OCI-LY3 (cell line): ENCODE data around the gene MPV17L2.

ENCODE experiments used
- H2AFZ ChIP-seq: fragments of 200-600, 300-600 bp; shearing (Covaris generic); 2 replicates; pipeline ENCODE4 v1.6.0; 2014; ENCODE audit warnings: antibody characterized with exemption, low read depth, low read length
- H3K27ac ChIP-seq: fragments of 200-600, 300-600 bp; sonication (generic); 2 replicates; pipeline ENCODE4 v1.5.1; 2014; ENCODE audit warnings: mild to moderate bottlenecking, low read length, moderate library complexity, mixed read lengths
- H3K27me3 ChIP-seq: fragments of 200-600, 300-600 bp; sonication (generic); 2 replicates; pipeline ENCODE4 v1.6.1; 2014; ENCODE audit warnings: low read depth, low read length, mixed read lengths
- H3K36me3 ChIP-seq: fragments of 200-600, 300-600 bp; sonication (generic); replicated peaks from 2 replicates; pipeline ENCODE3; 2014; ENCODE audit warnings: low read depth, low read length, mixed read lengths
- H3K4me1 ChIP-seq: fragments of 300-600, 200-600 bp; sonication (generic); 2 replicates; pipeline ENCODE4 v1.6.1; 2014; ENCODE audit warnings: low read length, mixed read lengths
- H3K4me2 ChIP-seq: fragments of 200-600, 300-600 bp; sonication (generic); 2 replicates; pipeline ENCODE4 v1.6.1; 2014; ENCODE audit warnings: low read length, mixed read lengths
- H3K4me3 ChIP-seq: fragments of 300-600, 200-600 bp; sonication (generic); 2 replicates; pipeline ENCODE4 v1.5.1; 2014; ENCODE audit warnings: antibody characterized with exemption, mild to moderate bottlenecking, low read length, moderate library complexity
- H3K79me2 ChIP-seq: fragments of 300-600, 200-600 bp; shearing (Covaris generic); 2 replicates; pipeline ENCODE4 v1.6.1; 2014; ENCODE audit warnings: mild to moderate bottlenecking, low read length, mixed read lengths
- H3K9ac ChIP-seq: fragments of 300-600, 200-600 bp; shearing (Covaris generic); 2 replicates; pipeline ENCODE4 v1.6.0; 2014; ENCODE audit warnings: mild to moderate bottlenecking, low read length, moderate library complexity
- H3K9me3 ChIP-seq: fragments of 200-600, 300-600 bp; shearing (Covaris generic); 2 replicates; pipeline ENCODE4 v1.6.1; 2014; ENCODE audit warnings: low read length, mixed read lengths; ENCODE audit not compliant: insufficient read depth
- H4K20me1 ChIP-seq: fragments of 200-600, 300-600 bp; sonication (generic); 2 replicates; pipeline ENCODE4 v1.6.1; 2016; ENCODE audit warnings: low read length, mixed read lengths; ENCODE audit not compliant: insufficient read depth
- EZH2phosphoT487 ChIP-seq: fragments of 200-600 bp; shearing (Covaris generic); IDR thresholded peaks from 2 replicates; pipeline ENCODE4 v1.6.1; 2018; ENCODE audit warnings: antibody characterized with exemption, mixed run types, low read depth
- TF ChIP-seq, protein P1 (sequence below): fragments of 200-600, 300-600 bp; sonication (generic); IDR thresholded peaks from 2 replicates; pipeline ENCODE4 v1.5.1; 2014; ENCODE audit warnings: antibody characterized with exemption, low read length, low read depth

MPV17L2 gene

DNA sequence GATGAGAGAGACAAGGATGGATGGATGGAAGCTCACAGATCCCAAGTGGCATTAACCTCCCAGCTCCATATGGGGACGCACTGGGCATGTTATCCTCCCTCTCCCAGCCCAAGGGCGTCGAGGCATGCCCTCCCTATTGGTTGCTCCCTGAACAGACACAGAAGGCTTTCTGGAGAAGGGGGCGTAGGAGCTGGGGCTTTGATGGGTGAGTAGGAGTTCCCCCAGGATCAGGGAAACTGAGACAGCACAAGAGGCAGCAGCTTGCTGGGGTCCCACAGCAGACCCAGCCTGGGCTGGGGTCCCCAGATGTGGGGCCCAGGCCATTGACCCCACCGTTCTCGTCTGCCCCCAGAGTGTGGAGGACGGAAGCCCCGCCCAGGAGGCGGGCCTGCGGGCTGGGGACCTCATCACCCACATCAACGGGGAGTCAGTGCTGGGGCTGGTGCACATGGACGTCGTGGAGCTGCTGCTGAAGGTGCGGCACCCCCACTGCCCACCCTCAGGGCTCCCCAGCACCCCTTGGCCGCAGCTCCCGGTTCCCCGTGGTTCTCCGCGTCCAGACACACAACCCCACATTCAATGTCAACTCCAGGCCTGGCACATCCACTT, 47.5 kb upstream of the MPV17L2 start:
- no peak overlapping the region for H2AFZ ChIP-seq
- no peak overlapping the region for H3K9ac ChIP-seq
- no peaks in the 10 kb centered on the region for H3K9me3 ChIP-seq
- no peaks in the 10 kb centered on the region for H3K4me1 ChIP-seq
- H3K27ac ChIP-seq = no peak overlapping the region
- H4K20me1 ChIP-seq = no peaks in the 10 kb centered on the region
- TF ChIP-seq EZH2phosphoT487 = no peak
- TF ChIP-seq, protein P1, sequence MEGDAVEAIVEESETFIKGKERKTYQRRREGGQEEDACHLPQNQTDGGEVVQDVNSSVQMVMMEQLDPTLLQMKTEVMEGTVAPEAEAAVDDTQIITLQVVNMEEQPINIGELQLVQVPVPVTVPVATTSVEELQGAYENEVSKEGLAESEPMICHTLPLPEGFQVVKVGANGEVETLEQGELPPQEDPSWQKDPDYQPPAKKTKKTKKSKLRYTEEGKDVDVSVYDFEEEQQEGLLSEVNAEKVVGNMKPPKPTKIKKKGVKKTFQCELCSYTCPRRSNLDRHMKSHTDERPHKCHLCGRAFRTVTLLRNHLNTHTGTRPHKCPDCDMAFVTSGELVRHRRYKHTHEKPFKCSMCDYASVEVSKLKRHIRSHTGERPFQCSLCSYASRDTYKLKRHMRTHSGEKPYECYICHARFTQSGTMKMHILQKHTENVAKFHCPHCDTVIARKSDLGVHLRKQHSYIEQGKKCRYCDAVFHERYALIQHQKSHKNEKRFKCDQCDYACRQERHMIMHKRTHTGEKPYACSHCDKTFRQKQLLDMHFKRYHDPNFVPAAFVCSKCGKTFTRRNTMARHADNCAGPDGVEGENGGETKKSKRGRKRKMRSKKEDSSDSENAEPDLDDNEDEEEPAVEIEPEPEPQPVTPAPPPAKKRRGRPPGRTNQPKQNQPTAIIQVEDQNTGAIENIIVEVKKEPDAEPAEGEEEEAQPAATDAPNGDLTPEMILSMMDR = no peak
- H3K79me2 ChIP-seq = no peaks in the 10 kb centered on the region
- H3K4me3 ChIP-seq = no peak overlapping the region
- H3K4me2 ChIP-seq = no peak overlapping the region
- peaks cover 53% of the 10 kb centered on the region for H3K36me3 ChIP-seq
- H3K27me3 ChIP-seq = no peaks in the 10 kb centered on the region

DNA sequence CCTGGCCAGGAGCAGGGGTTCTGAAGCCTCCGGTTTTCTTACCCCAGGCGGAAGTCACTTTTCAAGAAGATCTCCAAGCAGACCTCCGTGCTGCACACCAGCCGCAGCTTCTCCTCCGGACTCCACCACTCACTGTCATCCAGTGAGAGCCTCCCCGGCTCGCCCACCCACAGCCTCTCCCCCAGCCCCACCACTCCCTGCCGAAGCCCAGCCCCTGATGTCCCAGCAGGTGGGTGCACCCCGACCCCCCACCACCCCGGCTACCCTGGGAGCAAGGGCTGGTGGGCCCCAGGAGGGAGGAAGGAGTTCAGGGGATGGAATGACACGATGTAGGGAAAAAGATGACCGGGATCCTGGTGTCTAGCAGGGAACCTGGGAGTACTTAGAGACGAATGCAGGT, 45.6 kb upstream of the MPV17L2 start:
- no peak overlapping the region for H3K9ac ChIP-seq
- no peaks in the 10 kb centered on the region for H3K79me2 ChIP-seq
- no peak overlapping the region for H3K4me2 ChIP-seq
- TF ChIP-seq EZH2phosphoT487 = no peak
- TF ChIP-seq, protein P1 = no peak
- no peaks in the 10 kb centered on the region for H3K27me3 ChIP-seq
- no peak overlapping the region for H3K27ac ChIP-seq
- no peak overlapping the region for H2AFZ ChIP-seq
- no peak overlapping the region for H3K4me3 ChIP-seq
- H3K4me1 ChIP-seq = peaks cover 6% of the 10 kb centered on the region
- H3K36me3 ChIP-seq = peaks cover 48% of the 10 kb centered on the region
- no peaks in the 10 kb centered on the region for H4K20me1 ChIP-seq
- H3K9me3 ChIP-seq = no peaks in the 10 kb centered on the region

- H3K4me1 ChIP-seq = peaks cover 14% of the 10 kb centered on the region
- H3K9ac ChIP-seq = no peak overlapping the region
- H3K9me3 ChIP-seq = no peaks in the 10 kb centered on the region
- H3K79me2 ChIP-seq = peaks cover 13% of the 10 kb centered on the region; the same call in 1 of the 2 replicates
- TF ChIP-seq, protein P1 = no peak
- TF ChIP-seq EZH2phosphoT487 = no peak
- no peak overlapping the region for H3K4me3 ChIP-seq
- no peaks in the 10 kb centered on the region for H3K27me3 ChIP-seq
- no peak overlapping the region for H3K27ac ChIP-seq
- peaks cover 38% of the 10 kb centered on the region for H3K36me3 ChIP-seq
- H3K4me2 ChIP-seq = no peak overlapping the region
- H2AFZ ChIP-seq = no peak overlapping the region
- peaks cover 8% of the 10 kb centered on the region; the same call in 1 of the 2 replicates for H4K20me1 ChIP-seq
These were observed 43.4 kb upstream of the MPV17L2 start for GRCh38 chr19:18149596-18149975.

DNA sequence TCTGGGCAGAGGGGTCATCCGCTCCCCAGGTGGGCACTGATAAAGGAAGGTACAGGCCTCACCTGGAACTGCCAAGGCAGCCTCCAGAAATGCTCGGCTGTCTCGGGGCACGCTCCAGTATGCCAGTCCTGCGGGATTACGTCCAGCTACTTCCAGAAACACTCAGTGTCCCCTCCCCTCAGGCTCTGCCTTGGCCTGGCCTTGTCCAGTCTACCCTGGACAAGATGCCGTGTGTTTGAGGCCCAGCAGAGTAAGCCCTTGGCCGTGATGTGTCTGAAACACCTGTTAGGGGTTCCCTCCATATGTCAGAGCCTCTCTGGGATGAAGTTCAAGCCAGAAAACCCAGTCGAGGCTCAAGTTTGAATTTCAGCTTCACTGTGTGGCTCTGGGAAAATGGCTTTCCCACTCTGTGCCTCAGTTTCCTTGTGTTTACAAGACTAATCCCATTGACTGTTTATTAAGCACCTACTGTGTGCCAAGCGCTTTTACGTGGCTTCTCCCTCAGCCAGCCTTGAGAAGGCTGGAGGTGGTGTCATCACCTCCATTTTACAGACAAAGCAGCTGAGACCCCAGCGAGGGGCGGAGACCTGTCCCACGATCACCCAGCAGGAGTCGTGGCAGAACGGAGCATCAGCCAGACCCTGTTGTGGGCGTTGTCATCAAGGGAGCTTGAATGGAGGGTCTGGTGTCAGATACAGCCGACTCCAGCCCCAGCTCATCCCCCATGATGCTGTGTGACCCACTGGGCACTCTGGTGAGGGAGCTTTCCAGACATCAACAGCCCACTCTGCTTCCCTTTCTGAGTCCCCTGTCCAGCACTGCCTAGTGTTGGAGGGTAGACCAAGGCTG, 42.0 kb upstream of the MPV17L2 start:
- no peak overlapping the region for H2AFZ ChIP-seq
- peak overlapping the region; percentile 55; the same call in 1 of the 2 replicates for H3K9ac ChIP-seq
- peaks cover 13% of the 10 kb centered on the region; the same call in 1 of the 2 replicates for H3K79me2 ChIP-seq
- H4K20me1 ChIP-seq = peaks cover 8% of the 10 kb centered on the region; the same call in 1 of the 2 replicates
- H3K36me3 ChIP-seq = peaks cover 30% of the 10 kb centered on the region
- H3K4me2 ChIP-seq = peak overlapping the region; percentile 74
- H3K9me3 ChIP-seq = no peaks in the 10 kb centered on the region
- TF ChIP-seq, protein P1 = no peak
- no peak for TF ChIP-seq EZH2phosphoT487
- peak overlapping the region; percentile 79; the same call in 1 of the 2 replicates for H3K4me3 ChIP-seq
- H3K4me1 ChIP-seq = peaks cover 15% of the 10 kb centered on the region
- no peaks in the 10 kb centered on the region for H3K27me3 ChIP-seq
- H3K27ac ChIP-seq = no peak overlapping the region
